Measurements from ENCODE around the gene BMPR1B. TPM values are rescaled to one million over a fixed set of nuclear protein-coding genes. Genes with fewer than 3 reads are reported as not detected.

Gene BMPR1B
- polyA plus RNA-seq, 3 donors from 2014 or later: not detected

GRCh38 chr4:94974773-94975172 is 217.0 kb downstream of the BMPR1B start:
- DNase-seq: no peak
- Mint-ChIP-seq H3K4me3 (no peak overlapping the region), H3K9me3 (peaks cover 0 to 4% (median 1%) of the 10 kb centered on the region in 6 donors), H3K4me1 (no peaks in the 10 kb centered on the region), H3K27ac (no peak overlapping the region), H3K36me3 (no peaks in the 10 kb centered on the region), H3K27me3 (ENCODE audit: low read depth in 3 of 3) (peaks cover 0 to 2% (median 1%) of the 10 kb centered on the region in 3 donors)

GRCh38 chr4:94976371-94977011 is 218.7 kb downstream of the BMPR1B start:
- peaks cover 0 to 2% (median 1%) of the 10 kb centered on the region in 3 donors for H3K27me3 Mint-ChIP-seq (ENCODE audit: low read depth in 3 of 3)
- no peaks in the 10 kb centered on the region for H3K36me3 Mint-ChIP-seq
- no peak overlapping the region for H3K27ac Mint-ChIP-seq
- H3K4me1 Mint-ChIP-seq: no peaks in the 10 kb centered on the region
- no peak for DNase-seq
- peaks cover 0 to 6% (median 3%) of the 10 kb centered on the region in 6 donors for H3K9me3 Mint-ChIP-seq
- no peak overlapping the region for H3K4me3 Mint-ChIP-seq

- no peaks in the 10 kb centered on the region for H3K36me3 Mint-ChIP-seq
- H3K4me3 Mint-ChIP-seq: no peak overlapping the region
- H3K9me3 Mint-ChIP-seq: peaks cover 0 to 9% (median 2%) of the 10 kb centered on the region in 6 donors
- no peaks in the 10 kb centered on the region for H3K4me1 Mint-ChIP-seq
- H3K27me3 Mint-ChIP-seq (ENCODE audit: low read depth in 3 of 3): peaks cover 0 to 1% (median 0%) of the 10 kb centered on the region in 3 donors
- H3K27ac Mint-ChIP-seq: no peak overlapping the region
- DNase-seq: no peak
Observed at GRCh38 chr4:94978904-94979303, 221.1 kb downstream of the BMPR1B start.

GRCh38 chr4:94979621-94980020 is 221.9 kb downstream of the BMPR1B start:
- Mint-ChIP-seq H3K27ac (no peak overlapping the region), H3K36me3 (no peaks in the 10 kb centered on the region), H3K4me1 (no peaks in the 10 kb centered on the region), H3K27me3 (ENCODE audit: low read depth in 3 of 3) (peaks cover 0 to 1% (median 0%) of the 10 kb centered on the region in 3 donors), H3K4me3 (no peak overlapping the region), H3K9me3 (peaks cover 0 to 9% (median 2%) of the 10 kb centered on the region in 6 donors)
- no peak for DNase-seq

- Mint-ChIP-seq H3K36me3 (no peaks in the 10 kb centered on the region), H3K4me1 (peaks cover 4 to 14% of the 10 kb centered on the region in 2 donors), H3K4me3 (peak overlapping the region; percentile 23 to 59 (median 33)), H3K9me3 (peaks cover 0 to 5% (median under 1%) of the 10 kb centered on the region in 6 donors), H3K27me3 (ENCODE audit: low read depth in 3 of 3) (peaks cover 0 to 2% (median 0%) of the 10 kb centered on the region in 3 donors), H3K27ac (no peak overlapping the region)
- no peak for DNase-seq
Observed at GRCh38 chr4:94995684-94996394, 238.1 kb downstream of the BMPR1B start.

- peaks cover 0 to 5% (median 0%) of the 10 kb centered on the region in 6 donors for H3K9me3 Mint-ChIP-seq
- H3K27ac Mint-ChIP-seq: no peak overlapping the region
- H3K4me3 Mint-ChIP-seq: no peak overlapping the region
- DNase-seq: no peak
- no peaks in the 10 kb centered on the region for H3K36me3 Mint-ChIP-seq
- H3K27me3 Mint-ChIP-seq (ENCODE audit: low read depth in 3 of 3): peaks cover 0 to 3% (median 0%) of the 10 kb centered on the region in 3 donors
- peaks cover 4 to 14% of the 10 kb centered on the region in 2 donors for H3K4me1 Mint-ChIP-seq
Observed at GRCh38 chr4:95000076-95000648, 242.4 kb downstream of the BMPR1B start.

- Mint-ChIP-seq H3K9me3 (peaks cover 0 to 6% (median 2%) of the 10 kb centered on the region in 6 donors), H3K4me3 (no peak overlapping the region), H3K27ac (no peak overlapping the region), H3K27me3 (ENCODE audit: low read depth in 3 of 3) (peaks cover 0 to 3% (median 3%) of the 10 kb centered on the region in 3 donors), H3K36me3 (no peaks in the 10 kb centered on the region), H3K4me1 (no peaks in the 10 kb centered on the region)
- no peak for DNase-seq
Observed at GRCh38 chr4:95004912-95005311, 247.2 kb downstream of the BMPR1B start.

- peaks cover 0 to 16% (median 2%) of the 10 kb centered on the region in 6 donors for H3K9me3 Mint-ChIP-seq
- H3K36me3 Mint-ChIP-seq: no peaks in the 10 kb centered on the region
- no peak overlapping the region for H3K27ac Mint-ChIP-seq
- H3K4me3 Mint-ChIP-seq: no peak overlapping the region
- H3K4me1 Mint-ChIP-seq: no peaks in the 10 kb centered on the region
- H3K27me3 Mint-ChIP-seq (ENCODE audit: low read depth in 3 of 3): peaks cover 0 to 3% (median 3%) of the 10 kb centered on the region in 3 donors
- DNase-seq: no peak
Observed at GRCh38 chr4:95007998-95008397, 250.2 kb downstream of the BMPR1B start.

GRCh38 chr4:95013236-95013635 is 255.5 kb downstream of the BMPR1B start:
- no peaks in the 10 kb centered on the region for H3K27me3 Mint-ChIP-seq (ENCODE audit: low read depth in 3 of 3)
- no peaks in the 10 kb centered on the region for H3K4me1 Mint-ChIP-seq
- H3K27ac Mint-ChIP-seq: no peak overlapping the region
- no peak for DNase-seq
- no peaks in the 10 kb centered on the region for H3K36me3 Mint-ChIP-seq
- no peak overlapping the region for H3K4me3 Mint-ChIP-seq
- peaks cover 0 to 10% (median 0%) of the 10 kb centered on the region in 6 donors for H3K9me3 Mint-ChIP-seq

- no peak for DNase-seq
- Mint-ChIP-seq H3K9me3 (peaks cover 0 to 10% (median 0%) of the 10 kb centered on the region in 6 donors), H3K4me3 (no peak overlapping the region), H3K36me3 (no peaks in the 10 kb centered on the region), H3K4me1 (no peaks in the 10 kb centered on the region), H3K27me3 (ENCODE audit: low read depth in 3 of 3) (no peaks in the 10 kb centered on the region), H3K27ac (no peak overlapping the region)
Observed at GRCh38 chr4:95014068-95014467, 256.3 kb downstream of the BMPR1B start.

GRCh38 chr4:95017305-95018064 is 259.7 kb downstream of the BMPR1B start:
- no peaks in the 10 kb centered on the region for H3K36me3 Mint-ChIP-seq
- peaks cover 0 to 3% (median 0%) of the 10 kb centered on the region in 6 donors for H3K9me3 Mint-ChIP-seq
- no peak for DNase-seq

GRCh38 chr4:95018785-95019184 is 261.0 kb downstream of the BMPR1B start:
- H3K36me3 Mint-ChIP-seq: no peaks in the 10 kb centered on the region
- no peaks in the 10 kb centered on the region for H3K27me3 Mint-ChIP-seq (ENCODE audit: low read depth in 3 of 3)
- no peak overlapping the region for H3K27ac Mint-ChIP-seq
- H3K9me3 Mint-ChIP-seq: peaks cover 0 to 3% (median 0%) of the 10 kb centered on the region in 6 donors
- H3K4me1 Mint-ChIP-seq: no peaks in the 10 kb centered on the region
- no peak overlapping the region for H3K4me3 Mint-ChIP-seq
- DNase-seq: no peak

More at GRCh38 chr4:95017305-95018064, 259.7 kb downstream of the BMPR1B start:
- Mint-ChIP-seq H3K27me3 (ENCODE audit: low read depth in 3 of 3) (no peaks in the 10 kb centered on the region), H3K4me3 (no peak overlapping the region), H3K4me1 (no peaks in the 10 kb centered on the region), H3K27ac (no peak overlapping the region)

GRCh38 chr4:95020521-95020920 is 262.8 kb downstream of the BMPR1B start:
- H3K27me3 Mint-ChIP-seq (ENCODE audit: low read depth in 3 of 3): no peaks in the 10 kb centered on the region
- no peak overlapping the region for H3K4me3 Mint-ChIP-seq
- H3K4me1 Mint-ChIP-seq: no peaks in the 10 kb centered on the region
- peaks cover 0 to 3% (median under 1%) of the 10 kb centered on the region in 6 donors for H3K9me3 Mint-ChIP-seq
- no peak overlapping the region for H3K27ac Mint-ChIP-seq
- no peaks in the 10 kb centered on the region for H3K36me3 Mint-ChIP-seq
- DNase-seq: no peak
